HepG2 (cell line): ENCODE measurements around the gene CIITA. TPM values are rescaled to one million over a fixed set of nuclear protein-coding genes. Genes with fewer than 3 reads are reported as not detected.

Experiments
- ARNT2 ChIP-seq: sonication (generic); formaldehyde crosslinking; IDR thresholded peaks from 2 replicates; pipeline ENCODE4 v1.8.0; 2022; ENCODE audit warnings: mild to moderate bottlenecking, low read depth, missing genetic modification reagents, moderate library complexity
- ATF5 ChIP-seq: sonication (generic); formaldehyde crosslinking; IDR thresholded peaks from 2 replicates; pipeline ENCODE4 v1.4.0; 2020; ENCODE audit warnings: mild to moderate bottlenecking, low read depth, missing genetic modification reagents
- DPF2 ChIP-seq: sonication (generic); formaldehyde crosslinking; IDR thresholded peaks from 2 replicates; pipeline ENCODE4 v1.4.0; 2020; ENCODE audit warnings: mild to moderate bottlenecking, low read depth, missing genetic modification reagents, borderline replicate concordance
- GATAD1 ChIP-seq: IDR thresholded peaks from 2 replicates; pipeline ENCODE4 v1.6.1; 2016; ENCODE audit warnings: missing genetic modification reagents, missing compliant biosample characterization
- HDAC2 ChIP-seq: sonication (generic); formaldehyde crosslinking; IDR thresholded peaks from 2 replicates; pipeline ENCODE4 v1.4.0; 2020; ENCODE audit warnings: missing genetic modification reagents
- MYNN ChIP-seq: sonication (generic); formaldehyde crosslinking; IDR thresholded peaks from 2 replicates; pipeline ENCODE4 v1.4.0; 2020; ENCODE audit warnings: mild to moderate bottlenecking, low read depth, missing genetic modification reagents
- NR2C2 ChIP-seq: sonication (generic); formaldehyde crosslinking; IDR thresholded peaks from 2 replicates; pipeline ENCODE4 v1.4.0; 2020; ENCODE audit warnings: missing genetic modification reagents, mild to moderate bottlenecking, moderate library complexity, borderline replicate concordance
- ZBTB7B ChIP-seq: sonication (generic); formaldehyde crosslinking; IDR thresholded peaks from 2 replicates; pipeline ENCODE4 v1.4.0; 2020; ENCODE audit warnings: missing genetic modification reagents
- ZKSCAN1 ChIP-seq: fragments of 150-350 bp; IDR thresholded peaks from 2 replicates; pipeline ENCODE4 v1.6.1; 2014; ENCODE audit warnings: low read length
- ZNF18 ChIP-seq: sonication (generic); formaldehyde crosslinking; IDR thresholded peaks from 2 replicates; pipeline ENCODE4 v1.8.0; 2022; ENCODE audit warnings: mild to moderate bottlenecking, missing genetic modification reagents; ENCODE audit not compliant: insufficient replicate concordance
- ZNF251 ChIP-seq: sonication (generic); formaldehyde crosslinking; IDR thresholded peaks from 2 replicates; pipeline ENCODE4 v1.9.0; 2021; ENCODE audit warnings: mild to moderate bottlenecking, missing genetic modification reagents
- ZNF253 ChIP-seq: sonication (generic); formaldehyde crosslinking; IDR thresholded peaks from 2 replicates; pipeline ENCODE4 v1.8.0; 2022; ENCODE audit warnings: mild to moderate bottlenecking, missing genetic modification reagents, borderline replicate concordance
- ZNF264 ChIP-seq: sonication (generic); formaldehyde crosslinking; IDR thresholded peaks from 2 replicates; pipeline ENCODE4 v1.4.0; 2020; ENCODE audit warnings: missing genetic modification reagents
- ZSCAN22 ChIP-seq: sonication (generic); formaldehyde crosslinking; IDR thresholded peaks from 2 replicates; pipeline ENCODE4 v1.4.0; 2020; ENCODE audit warnings: mild to moderate bottlenecking, missing genetic modification reagents
- polyA plus RNA-seq, 8 experiments: library from polyadenylated mRNA; depleted of rRNA in 3 of 8; stranded (reverse) in 7 of 8; unstranded in 1 of 8; fragments of >200 nt; fragmentation: Illumina TruSeq in 4 of 8; extraction: Trizol in 4 of 8; gene quantifications; 2 replicates each; pipeline versions ENCODE4 v1.2.1 to v1.2.3, GENCODE V29; 2011 to 2016; ENCODE audit warnings: low read depth in 4 of 8, missing spikeins in 1 of 8, mixed read lengths in 1 of 8; ENCODE audit not compliant: insufficient read depth in 1 of 8
- total RNA-seq, 5 experiments: library from RNA; depleted of rRNA; stranded (reverse); fragments of >200 nt; fragmentation: Illumina TruSeq; extraction: Trizol; gene quantifications; 2 replicates each; pipeline ENCODE4 v1.2.3, GENCODE V29; 2016; ENCODE audit warnings: low read depth in 1 of 5
- TF ChIP-seq, protein P1 (sequence below): sonication (generic); formaldehyde crosslinking; IDR thresholded peaks from 2 replicates; pipeline ENCODE4 v1.9.0; 2021; ENCODE audit warnings: missing genetic modification reagents, borderline replicate concordance
- TF ChIP-seq, protein P2 (sequence below): sonication (generic); formaldehyde crosslinking; IDR thresholded peaks from 2 replicates; pipeline ENCODE4 v1.4.0; 2020; ENCODE audit warnings: mild to moderate bottlenecking, missing genetic modification reagents, borderline replicate concordance
- TF ChIP-seq, protein P3 (sequence below): sonication (generic); formaldehyde crosslinking; IDR thresholded peaks from 2 replicates; pipeline ENCODE4 v1.8.0; 2022; ENCODE audit warnings: missing genetic modification reagents, low read depth, mild to moderate bottlenecking, borderline replicate concordance

Gene CIITA
- total and polyA plus RNA-seq, 2 of the 13 experiments (the other 11 are each of a cell fraction or from before 2014, with no cell fraction given), result 0.08 to 0.09 TPM

- TF ChIP-seq, protein P1, sequence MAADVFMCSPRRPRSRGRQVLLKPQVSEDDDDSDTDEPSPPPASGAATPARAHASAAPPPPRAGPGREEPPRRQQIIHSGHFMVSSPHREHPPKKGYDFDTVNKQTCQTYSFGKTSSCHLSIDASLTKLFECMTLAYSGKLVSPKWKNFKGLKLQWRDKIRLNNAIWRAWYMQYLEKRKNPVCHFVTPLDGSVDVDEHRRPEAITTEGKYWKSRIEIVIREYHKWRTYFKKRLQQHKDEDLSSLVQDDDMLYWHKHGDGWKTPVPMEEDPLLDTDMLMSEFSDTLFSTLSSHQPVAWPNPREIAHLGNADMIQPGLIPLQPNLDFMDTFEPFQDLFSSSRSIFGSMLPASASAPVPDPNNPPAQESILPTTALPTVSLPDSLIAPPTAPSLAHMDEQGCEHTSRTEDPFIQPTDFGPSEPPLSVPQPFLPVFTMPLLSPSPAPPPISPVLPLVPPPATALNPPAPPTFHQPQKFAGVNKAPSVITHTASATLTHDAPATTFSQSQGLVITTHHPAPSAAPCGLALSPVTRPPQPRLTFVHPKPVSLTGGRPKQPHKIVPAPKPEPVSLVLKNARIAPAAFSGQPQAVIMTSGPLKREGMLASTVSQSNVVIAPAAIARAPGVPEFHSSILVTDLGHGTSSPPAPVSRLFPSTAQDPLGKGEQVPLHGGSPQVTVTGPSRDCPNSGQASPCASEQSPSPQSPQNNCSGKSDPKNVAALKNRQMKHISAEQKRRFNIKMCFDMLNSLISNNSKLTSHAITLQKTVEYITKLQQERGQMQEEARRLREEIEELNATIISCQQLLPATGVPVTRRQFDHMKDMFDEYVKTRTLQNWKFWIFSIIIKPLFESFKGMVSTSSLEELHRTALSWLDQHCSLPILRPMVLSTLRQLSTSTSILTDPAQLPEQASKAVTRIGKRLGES (CRISPR knock-in tag), result no peak
- TF ChIP-seq ZNF253 (peak; percentile 36; the same call in 1 of the 2 replicates), ATF5 (CRISPR knock-in tag) (0 out of 2 replicates have a peak, but pooled peaks have one; percentile 49), DPF2 (no peak), HDAC2 (no peak), ZBTB7B (CRISPR knock-in tag) (0 out of 2 replicates have a peak, but pooled peaks have one; percentile 27), MYNN (CRISPR knock-in tag) (no peak), ZSCAN22 (CRISPR knock-in tag) (no peak), ZKSCAN1 (no peak), NR2C2 (CRISPR knock-in tag) (no peak), ZNF251 (0 out of 2 replicates have a peak, but pooled peaks have one; percentile 74), ZNF264 (no peak), GATAD1 (CRISPR knock-in tag) (peak; percentile 46; the same call in 1 of the 2 replicates), ARNT2 (CRISPR knock-in tag) (peak; percentile 35; the same call in 1 of the 2 replicates), ZNF18 (CRISPR knock-in tag) (no peak)
- TF ChIP-seq, protein P2, sequence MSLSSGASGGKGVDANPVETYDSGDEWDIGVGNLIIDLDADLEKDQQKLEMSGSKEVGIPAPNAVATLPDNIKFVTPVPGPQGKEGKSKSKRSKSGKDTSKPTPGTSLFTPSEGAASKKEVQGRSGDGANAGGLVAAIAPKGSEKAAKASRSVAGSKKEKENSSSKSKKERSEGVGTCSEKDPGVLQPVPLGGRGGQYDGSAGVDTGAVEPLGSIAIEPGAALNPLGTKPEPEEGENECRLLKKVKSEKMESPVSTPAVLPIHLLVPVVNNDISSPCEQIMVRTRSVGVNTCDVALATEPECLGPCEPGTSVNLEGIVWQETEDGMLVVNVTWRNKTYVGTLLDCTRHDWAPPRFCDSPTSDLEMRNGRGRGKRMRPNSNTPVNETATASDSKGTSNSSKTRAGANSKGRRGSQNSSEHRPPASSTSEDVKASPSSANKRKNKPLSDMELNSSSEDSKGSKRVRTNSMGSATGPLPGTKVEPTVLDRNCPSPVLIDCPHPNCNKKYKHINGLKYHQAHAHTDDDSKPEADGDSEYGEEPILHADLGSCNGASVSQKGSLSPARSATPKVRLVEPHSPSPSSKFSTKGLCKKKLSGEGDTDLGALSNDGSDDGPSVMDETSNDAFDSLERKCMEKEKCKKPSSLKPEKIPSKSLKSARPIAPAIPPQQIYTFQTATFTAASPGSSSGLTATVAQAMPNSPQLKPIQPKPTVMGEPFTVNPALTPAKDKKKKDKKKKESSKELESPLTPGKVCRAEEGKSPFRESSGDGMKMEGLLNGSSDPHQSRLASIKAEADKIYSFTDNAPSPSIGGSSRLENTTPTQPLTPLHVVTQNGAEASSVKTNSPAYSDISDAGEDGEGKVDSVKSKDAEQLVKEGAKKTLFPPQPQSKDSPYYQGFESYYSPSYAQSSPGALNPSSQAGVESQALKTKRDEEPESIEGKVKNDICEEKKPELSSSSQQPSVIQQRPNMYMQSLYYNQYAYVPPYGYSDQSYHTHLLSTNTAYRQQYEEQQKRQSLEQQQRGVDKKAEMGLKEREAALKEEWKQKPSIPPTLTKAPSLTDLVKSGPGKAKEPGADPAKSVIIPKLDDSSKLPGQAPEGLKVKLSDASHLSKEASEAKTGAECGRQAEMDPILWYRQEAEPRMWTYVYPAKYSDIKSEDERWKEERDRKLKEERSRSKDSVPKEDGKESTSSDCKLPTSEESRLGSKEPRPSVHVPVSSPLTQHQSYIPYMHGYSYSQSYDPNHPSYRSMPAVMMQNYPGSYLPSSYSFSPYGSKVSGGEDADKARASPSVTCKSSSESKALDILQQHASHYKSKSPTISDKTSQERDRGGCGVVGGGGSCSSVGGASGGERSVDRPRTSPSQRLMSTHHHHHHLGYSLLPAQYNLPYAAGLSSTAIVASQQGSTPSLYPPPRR (CRISPR knock-in tag), result 0 out of 2 replicates have a peak, but pooled peaks have one; percentile 16
- TF ChIP-seq, protein P3, sequence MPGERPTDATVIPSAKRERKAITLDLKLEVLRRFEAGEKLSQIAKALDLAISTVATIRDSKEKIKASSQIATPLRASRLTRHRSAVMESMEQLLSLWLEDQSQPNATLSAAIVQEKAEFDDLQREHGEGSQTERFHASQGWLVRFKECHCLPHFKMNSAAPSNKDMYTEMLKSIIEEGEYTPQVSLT, result no peak
These were observed 87.3 kb downstream of the CIITA start (continued) for GRCh38 chr16:10964039-10964890.
